ENCODE data around the gene ZBTB7C. TPM values are rescaled to one million over a fixed set of nuclear protein-coding genes. Genes with fewer than 3 reads are reported as not detected.

The ZBTB7C gene
- total and polyA plus RNA-seq, 2 of the 8 experiments (the other 6 are each of a cell fraction or from before 2014, with no cell fraction given), result 0.15 to 0.45 TPM

- no peak for TF ChIP-seq E2F6 (IDR thresholded peaks at IDR 0.05)
- TF ChIP-seq CHD2 (IDR thresholded peaks at IDR 0.05; ENCODE audit: low read length), result no peak
- no peak for TF ChIP-seq NRF1 (IDR thresholded peaks at IDR 0.05; ENCODE audit: low read depth, low read length)
- no peak for TF ChIP-seq FOSL1 (IDR thresholded peaks at IDR 0.05; ENCODE audit: insufficient read depth, low read depth, low read length)
- no peak for TF ChIP-seq KDM4A (IDR thresholded peaks at IDR 0.05; ENCODE audit: low read depth, low read length, severe bottlenecking)
- TF ChIP-seq RFX5 (IDR thresholded peaks at IDR 0.05; ENCODE audit: borderline replicate concordance, low read depth, low read length), result no peak
- no peak for TF ChIP-seq MAX (IDR thresholded peaks at IDR 0.05)
- TF ChIP-seq YY1 (IDR thresholded peaks at IDR 0.05; ENCODE audit: low read depth, low read length), result no peak
- no peak for TF ChIP-seq SIX5 (IDR thresholded peaks at IDR 0.05; ENCODE audit: low read depth, low read length)
These were observed 413.1 kb downstream of the ZBTB7C start (continued) for GRCh38 chr18:47996091-47996541.
